HepG2 (cell line): Measurements from ENCODE around the gene NKD1. TPM values are rescaled to one million over a fixed set of nuclear protein-coding genes. Genes with fewer than 3 reads are reported as not detected.

Experiments
- ATAC-seq: fragments of 200-7000 bp; cut with Tn5 transposase; 3 replicates; pipeline ENCODE4 v1.9.1; 2020; ENCODE audit warnings: mild to moderate bottlenecking, moderate library complexity
- BruUV-seq: library from RNA; stranded (reverse); fragments of 400-500 nt; replicated peaks from 2 replicates; lab custom pipeline; 2021; lab: Mats Ljungman, UMichigan
- CTCF ChIA-PET: fragments of 300-600 bp; formaldehyde crosslinking; extraction: SDS; loops from one replicate; lab custom pipeline; 2021; ENCODE audit warnings: low total read pairs, inconsistent platforms, low intra/inter-chr PET ratio; lab: Yijun Ruan, JAX
- POLR2A ChIA-PET: fragments of 350-600 bp; sonication (Branson Sonifier 250); formaldehyde crosslinking; loops from one replicate; lab custom pipeline; 2020; ENCODE audit warnings: antibody characterized with exemption, inconsistent platforms; lab: Yijun Ruan, JAX
- DNase-seq: peaks from one replicate; pipeline ENCODE4 v3.0.0-alpha.2; 2015; ENCODE audit warnings: low spot score
- FAIRE-seq: peaks from 3 replicates; lab custom pipeline; 2011; peaks lifted over from hg19 to GRCh38; lab: Jason Lieb, UNC
- H2AFZ ChIP-seq: one replicate; pipeline ENCODE4 v1.6.1; 2011; ENCODE audit warnings: low read length, inconsistent platforms
- H3K27ac ChIP-seq: fragments of 300-600 bp; 3 replicates; pipeline ENCODE4 v1.8.0; 2011; ENCODE audit warnings: mixed run types, mild to moderate bottlenecking, mixed read lengths, low read length, inconsistent platforms; ENCODE audit not compliant: insufficient read depth; ENCODE audit errors: extremely low read length
- H3K27me3 ChIP-seq, 2 experiments: fragments of 200-600 bp in 1 of 2; 2 replicates in 1 of 2; 3 replicates in 1 of 2; pipeline versions ENCODE4 v1.6.0 to v1.8.0; 2011; ENCODE audit warnings: low read length in 2 of 2, mild to moderate bottlenecking in 2 of 2, moderate library complexity in 2 of 2, inconsistent platforms in 1 of 2; ENCODE audit not compliant: insufficient read depth in 2 of 2, control insufficient read depth in 1 of 2
- H3K36me3 ChIP-seq, 2 experiments: fragments of 200-600 bp in 1 of 2; replicated peaks in 1 of 2; 2 replicates in 1 of 2; 3 replicates in 1 of 2; pipeline versions ENCODE4 v1.5.1 to v1.8.0; 2011; ENCODE audit warnings: low read length in 2 of 2, inconsistent platforms in 1 of 2; ENCODE audit not compliant: insufficient read depth in 2 of 2, control insufficient read depth in 1 of 2
- H3K4me1 ChIP-seq: 2 replicates; pipeline ENCODE4 v1.5.1; 2012; ENCODE audit warnings: low read length, inconsistent platforms; ENCODE audit not compliant: insufficient read depth
- H3K4me2 ChIP-seq: 2 replicates; pipeline ENCODE4 v1.6.0; 2011; ENCODE audit warnings: low read depth, low read length, inconsistent platforms
- H3K4me3 ChIP-seq, 3 experiments: fragments of 200-600 bp in 1 of 3; sonication (generic), shearing (Covaris generic) in 1 of 3; replicated peaks in 1 of 3; 2 replicates each; pipeline ENCODE4 v1.5.1; 2011 to 2016; ENCODE audit warnings: low read length in 3 of 3, inconsistent platforms in 2 of 3, low read depth in 2 of 3, mild to moderate bottlenecking in 2 of 3, control low read depth in 1 of 3, mixed read lengths in 1 of 3; ENCODE audit not compliant: insufficient read depth in 1 of 3
- H3K79me2 ChIP-seq: one replicate; pipeline ENCODE4 v1.6.1; 2011; ENCODE audit warnings: low read length, inconsistent platforms; ENCODE audit not compliant: insufficient read depth
- H3K9ac ChIP-seq: 2 replicates; pipeline ENCODE4 v1.6.0; 2011; ENCODE audit warnings: mild to moderate bottlenecking, low read depth, low read length, inconsistent platforms; ENCODE audit not compliant: insufficient read depth
- H3K9me3 ChIP-seq: 2 replicates; pipeline ENCODE4 v1.5.1; 2012; ENCODE audit warnings: mild to moderate bottlenecking, low read length
- H4K20me1 ChIP-seq: 2 replicates; pipeline ENCODE4 v1.6.0; 2011; ENCODE audit warnings: inconsistent platforms, mild to moderate bottlenecking, low read length, moderate library complexity; ENCODE audit not compliant: insufficient read depth
- ELF1 ChIP-seq: sonication (generic); formaldehyde crosslinking; IDR thresholded peaks from 2 replicates; pipeline ENCODE4 v1.4.0; 2020; ENCODE audit warnings: missing genetic modification reagents
- PHF5A ChIP-seq: IDR thresholded peaks from one replicate; pipeline ENCODE4 v1.6.1; 2018; ENCODE audit warnings: low read depth, missing genetic modification reagents; ENCODE audit not compliant: unreplicated experiment
- POLR2AphosphoS2 ChIP-seq: IDR thresholded peaks from 2 replicates; pipeline ENCODE4 v1.6.1; 2011; ENCODE audit warnings: low read depth, low read length, improper control_type of control experiment
- PRDM10 ChIP-seq: sonication (generic); formaldehyde crosslinking; IDR thresholded peaks from 2 replicates; pipeline ENCODE4 v1.4.0; 2020; ENCODE audit warnings: low read depth, missing genetic modification reagents
- SP2 ChIP-seq: sonication (generic); formaldehyde crosslinking; IDR thresholded peaks from 2 replicates; pipeline ENCODE4 v1.5.1; 2020; ENCODE audit warnings: mild to moderate bottlenecking, missing genetic modification reagents
- SRY ChIP-seq: sonication (generic); formaldehyde crosslinking; IDR thresholded peaks from 2 replicates; pipeline ENCODE4 v1.8.0; 2022; ENCODE audit warnings: mild to moderate bottlenecking, missing genetic modification reagents
- ZNF784 ChIP-seq: sonication (generic); formaldehyde crosslinking; IDR thresholded peaks from 2 replicates; pipeline ENCODE4 v1.5.1; 2020; ENCODE audit warnings: missing genetic modification reagents, mild to moderate bottlenecking, borderline replicate concordance
- WGBS: methylation state at CpG from one replicate; pipeline ENCODE4 v1.1.6; 2017; ENCODE audit warnings: low lambda C conversion rate; 5-methylcytosine and 5-hydroxymethylcytosine counted together
- in situ Hi-C: cut with HindIII; loops from 2 replicates; pipeline ENCODE4 v1.10.0; 2017; ENCODE audit warnings: low pct_unique_long_range_greater_than_20kb; ENCODE audit not compliant: extremely low pct_ligation_motif_present
- intact Hi-C: fragments of 100-400 bp; cut with micrococcal nuclease; formaldehyde crosslinking; loops from one replicate; pipeline ENCODE4 v1.10.0; 2022; ENCODE audit not compliant: unreplicated experiment
- polyA plus RNA-seq, 8 experiments: library from polyadenylated mRNA; depleted of rRNA in 3 of 8; stranded (reverse) in 7 of 8; unstranded in 1 of 8; fragments of >200 nt; fragmentation: Illumina TruSeq in 4 of 8; extraction: Trizol in 4 of 8; gene quantifications; 2 replicates each; pipeline versions ENCODE4 v1.2.1 to v1.2.3, GENCODE V29; 2011 to 2016; ENCODE audit warnings: low read depth in 4 of 8, missing spikeins in 1 of 8, mixed read lengths in 1 of 8; ENCODE audit not compliant: insufficient read depth in 1 of 8
- total RNA-seq, 5 experiments: library from RNA; depleted of rRNA; stranded (reverse); fragments of >200 nt; fragmentation: Illumina TruSeq; extraction: Trizol; gene quantifications; 2 replicates each; pipeline ENCODE4 v1.2.3, GENCODE V29; 2016; ENCODE audit warnings: low read depth in 1 of 5

Gene NKD1
- total and polyA plus RNA-seq, 2 of the 13 experiments (the other 11 are each of a cell fraction or from before 2014, with no cell fraction given): 70.4 to 121 TPM

GRCh38 chr16:50607447-50607846 is 59.3 kb downstream of the NKD1 start:
- no peak overlapping the region for H3K27ac ChIP-seq
- no peak overlapping the region for H3K4me2 ChIP-seq
- no peak overlapping the region for H2AFZ ChIP-seq
- H3K36me3 ChIP-seq: peaks cover 76 to 99% of the 10 kb centered on the region in 2 experiments
- CTCF ChIA-PET: no interaction called here
- intact Hi-C loops: no loop called here
- H3K9ac ChIP-seq: no peak overlapping the region
- 97% methylated on average over 4 of the region's 4 CpGs for WGBS
- POLR2A ChIA-PET: interaction anchor here (0.5 to 1.2 kb wide), 3 partner anchors 7 to 890 kb away, joined by 3 read pairs; no protein-coding TSS in a partner anchor
- ATAC-seq (no peak), DNase-seq (no peak), FAIRE-seq (no peak)
- TF ChIP-seq POLR2AphosphoS2: 0 out of 2 replicates have a peak, but pooled peaks have one; percentile 24
- no peak for TF ChIP-seq PRDM10 (CRISPR knock-in tag)
- H4K20me1 ChIP-seq: peaks cover 97% of the 10 kb centered on the region
- H3K79me2 ChIP-seq: peaks cover 71% of the 10 kb centered on the region
- H3K4me3 ChIP-seq: no peak overlapping the region
- in situ Hi-C loops: no loop called here
- TSS peak; percentile 44 for BruUV-seq
- H3K27me3 ChIP-seq: no peaks in the 10 kb centered on the region
- H3K4me1 ChIP-seq: peaks cover 80% of the 10 kb centered on the region
- H3K9me3 ChIP-seq: no peaks in the 10 kb centered on the region

- Histone ChIP-seq H2AFZ (no peak overlapping the region), H3K27me3 (no peaks in the 10 kb centered on the region), H3K4me2 (no peak overlapping the region), H3K36me3 (peaks cover 76 to 99% of the 10 kb centered on the region in 2 experiments), H3K27ac (no peak overlapping the region), H3K9ac (no peak overlapping the region), H3K4me1 (peaks cover 80% of the 10 kb centered on the region), H3K9me3 (no peaks in the 10 kb centered on the region), H3K4me3 (no peak overlapping the region), H3K79me2 (peaks cover 65% of the 10 kb centered on the region), H4K20me1 (peaks cover 97% of the 10 kb centered on the region)
- BruUV-seq: no TSS peak
- ChIA-PET POLR2A (no interaction called here), CTCF (no interaction called here)
- in situ Hi-C loops: no loop called here
- DNase-seq (no peak), ATAC-seq (no peak), FAIRE-seq (no peak)
- intact Hi-C loops: no loop called here
- whole genome bisulfite sequencing: over 99% methylated on average over 14 of the region's 14 CpGs
- no peak for TF ChIP-seq SRY (CRISPR knock-in tag)
- no peak for TF ChIP-seq ZNF784 (CRISPR knock-in tag)
- TF ChIP-seq ELF1 (CRISPR knock-in tag): no peak
- TF ChIP-seq PHF5A (CRISPR knock-in tag): no peak
- TF ChIP-seq PRDM10 (CRISPR knock-in tag): no peak
- TF ChIP-seq SP2 (CRISPR knock-in tag): no peak
These were observed 59.9 kb downstream of the NKD1 start for GRCh38 chr16:50607970-50608557.
